HepG2 (cell line): ENCODE data around the gene ZNF519. TPM values are rescaled to one million over a fixed set of nuclear protein-coding genes. Genes with fewer than 3 reads are reported as not detected.
"Not testable (repeated sequence)": the region's sequence is repeated elsewhere in the genome, so short reads cannot be mapped to it uniquely, and the experiment has no call there.

Experiments used
- ATAC-seq: fragments of 200-7000 bp; cut with Tn5 transposase; 3 replicates; pipeline ENCODE4 v1.9.1; 2020; ENCODE audit warnings: mild to moderate bottlenecking, moderate library complexity
- BruUV-seq: library from RNA; stranded (reverse); fragments of 400-500 nt; replicated peaks from 2 replicates; lab custom pipeline; 2021; lab: Mats Ljungman, UMichigan
- CTCF ChIA-PET: fragments of 300-600 bp; formaldehyde crosslinking; extraction: SDS; loops from one replicate; lab custom pipeline; 2021; ENCODE audit warnings: low total read pairs, inconsistent platforms, low intra/inter-chr PET ratio; lab: Yijun Ruan, JAX
- POLR2A ChIA-PET: fragments of 350-600 bp; sonication (Branson Sonifier 250); formaldehyde crosslinking; loops from one replicate; lab custom pipeline; 2020; ENCODE audit warnings: antibody characterized with exemption, inconsistent platforms; lab: Yijun Ruan, JAX
- DNase-seq: peaks from one replicate; pipeline ENCODE4 v3.0.0-alpha.2; 2015; ENCODE audit warnings: low spot score
- FAIRE-seq: peaks from 3 replicates; lab custom pipeline; 2011; peaks lifted over from hg19 to GRCh38; lab: Jason Lieb, UNC
- H2AFZ ChIP-seq: one replicate; pipeline ENCODE4 v1.6.1; 2011; ENCODE audit warnings: low read length, inconsistent platforms
- H3K27ac ChIP-seq: fragments of 300-600 bp; 3 replicates; pipeline ENCODE4 v1.8.0; 2011; ENCODE audit warnings: mixed run types, mild to moderate bottlenecking, mixed read lengths, low read length, inconsistent platforms; ENCODE audit not compliant: insufficient read depth; ENCODE audit errors: extremely low read length
- H3K27me3 ChIP-seq, 2 experiments: fragments of 200-600 bp in 1 of 2; 2 replicates in 1 of 2; 3 replicates in 1 of 2; pipeline versions ENCODE4 v1.6.0 to v1.8.0; 2011; ENCODE audit warnings: low read length in 2 of 2, mild to moderate bottlenecking in 2 of 2, moderate library complexity in 2 of 2, inconsistent platforms in 1 of 2; ENCODE audit not compliant: insufficient read depth in 2 of 2, control insufficient read depth in 1 of 2
- H3K36me3 ChIP-seq, 2 experiments: fragments of 200-600 bp in 1 of 2; replicated peaks in 1 of 2; 2 replicates in 1 of 2; 3 replicates in 1 of 2; pipeline versions ENCODE4 v1.5.1 to v1.8.0; 2011; ENCODE audit warnings: low read length in 2 of 2, inconsistent platforms in 1 of 2; ENCODE audit not compliant: insufficient read depth in 2 of 2, control insufficient read depth in 1 of 2
- H3K4me1 ChIP-seq: 2 replicates; pipeline ENCODE4 v1.5.1; 2012; ENCODE audit warnings: low read length, inconsistent platforms; ENCODE audit not compliant: insufficient read depth
- H3K4me2 ChIP-seq: 2 replicates; pipeline ENCODE4 v1.6.0; 2011; ENCODE audit warnings: low read depth, low read length, inconsistent platforms
- H3K4me3 ChIP-seq, 3 experiments: fragments of 200-600 bp in 1 of 3; sonication (generic), shearing (Covaris generic) in 1 of 3; replicated peaks in 1 of 3; 2 replicates each; pipeline ENCODE4 v1.5.1; 2011 to 2016; ENCODE audit warnings: low read length in 3 of 3, inconsistent platforms in 2 of 3, low read depth in 2 of 3, mild to moderate bottlenecking in 2 of 3, control low read depth in 1 of 3, mixed read lengths in 1 of 3; ENCODE audit not compliant: insufficient read depth in 1 of 3
- H3K79me2 ChIP-seq: one replicate; pipeline ENCODE4 v1.6.1; 2011; ENCODE audit warnings: low read length, inconsistent platforms; ENCODE audit not compliant: insufficient read depth
- H3K9ac ChIP-seq: 2 replicates; pipeline ENCODE4 v1.6.0; 2011; ENCODE audit warnings: mild to moderate bottlenecking, low read depth, low read length, inconsistent platforms; ENCODE audit not compliant: insufficient read depth
- H3K9me3 ChIP-seq: 2 replicates; pipeline ENCODE4 v1.5.1; 2012; ENCODE audit warnings: mild to moderate bottlenecking, low read length
- H4K20me1 ChIP-seq: 2 replicates; pipeline ENCODE4 v1.6.0; 2011; ENCODE audit warnings: inconsistent platforms, mild to moderate bottlenecking, low read length, moderate library complexity; ENCODE audit not compliant: insufficient read depth
- HNRNPLL ChIP-seq: fragments of 200-400 bp; formaldehyde crosslinking; IDR thresholded peaks from 2 replicates; pipeline ENCODE4 v1.6.1; 2017; ENCODE audit warnings: mild to moderate bottlenecking, low read depth, low read length; ENCODE audit not compliant: poor library complexity, severe bottlenecking
- WGBS: methylation state at CpG from one replicate; pipeline ENCODE4 v1.1.6; 2017; ENCODE audit warnings: low lambda C conversion rate; 5-methylcytosine and 5-hydroxymethylcytosine counted together
- in situ Hi-C: cut with HindIII; loops from 2 replicates; pipeline ENCODE4 v1.10.0; 2017; ENCODE audit warnings: low pct_unique_long_range_greater_than_20kb; ENCODE audit not compliant: extremely low pct_ligation_motif_present
- intact Hi-C: fragments of 100-400 bp; cut with micrococcal nuclease; formaldehyde crosslinking; loops from one replicate; pipeline ENCODE4 v1.10.0; 2022; ENCODE audit not compliant: unreplicated experiment
- polyA plus RNA-seq, 8 experiments: library from polyadenylated mRNA; depleted of rRNA in 3 of 8; stranded (reverse) in 7 of 8; unstranded in 1 of 8; fragments of >200 nt; fragmentation: Illumina TruSeq in 4 of 8; extraction: Trizol in 4 of 8; gene quantifications; 2 replicates each; pipeline versions ENCODE4 v1.2.1 to v1.2.3, GENCODE V29; 2011 to 2016; ENCODE audit warnings: low read depth in 4 of 8, missing spikeins in 1 of 8, mixed read lengths in 1 of 8; ENCODE audit not compliant: insufficient read depth in 1 of 8
- total RNA-seq, 5 experiments: library from RNA; depleted of rRNA; stranded (reverse); fragments of >200 nt; fragmentation: Illumina TruSeq; extraction: Trizol; gene quantifications; 2 replicates each; pipeline ENCODE4 v1.2.3, GENCODE V29; 2016; ENCODE audit warnings: low read depth in 1 of 5
- TF ChIP-seq, protein P1 (sequence below): sonication (generic); formaldehyde crosslinking; IDR thresholded peaks from 2 replicates; pipeline ENCODE4 v1.5.1; 2020; ENCODE audit warnings: mild to moderate bottlenecking, missing genetic modification reagents, moderate library complexity

ZNF519 gene
- total and polyA plus RNA-seq, 2 of the 13 experiments (the other 11 are each of a cell fraction or from before 2014, with no cell fraction given), result 7.3 to 11.1 TPM

DNA sequence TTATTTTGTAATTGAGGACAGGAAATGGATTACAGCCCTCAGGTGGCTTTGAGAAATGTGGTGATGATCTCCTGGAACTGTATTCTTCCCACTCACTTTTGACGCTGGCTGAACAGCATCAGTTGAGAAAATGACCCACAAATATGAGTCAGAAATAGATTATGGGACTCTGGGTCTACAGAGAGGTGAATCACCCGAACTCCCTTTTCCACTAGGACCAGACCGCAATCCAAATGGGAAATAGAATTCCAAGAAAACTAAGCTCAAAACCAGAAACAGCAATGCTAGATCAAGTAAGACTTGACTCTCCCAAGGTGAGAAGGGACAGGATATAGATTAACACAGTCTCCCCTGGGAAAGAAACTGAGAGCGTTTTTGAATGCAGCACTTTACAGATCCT lies 5.7 kb upstream of the ZNF519 start:
- CTCF ChIA-PET, H3K9me3 ChIP-seq, H2AFZ ChIP-seq, H3K9ac ChIP-seq, H4K20me1 ChIP-seq, H3K27ac ChIP-seq, H3K79me2 ChIP-seq, in situ Hi-C loops, H3K4me2 ChIP-seq, H3K4me3 ChIP-seq, H3K36me3 ChIP-seq, intact Hi-C loops, H3K27me3 ChIP-seq, BruUV-seq, H3K4me1 ChIP-seq, ATAC-seq, POLR2A ChIA-PET, DNase-seq, FAIRE-seq: not testable (repeated sequence)
- 24% methylated on average over 4 of the region's 4 CpGs for WGBS

DNA sequence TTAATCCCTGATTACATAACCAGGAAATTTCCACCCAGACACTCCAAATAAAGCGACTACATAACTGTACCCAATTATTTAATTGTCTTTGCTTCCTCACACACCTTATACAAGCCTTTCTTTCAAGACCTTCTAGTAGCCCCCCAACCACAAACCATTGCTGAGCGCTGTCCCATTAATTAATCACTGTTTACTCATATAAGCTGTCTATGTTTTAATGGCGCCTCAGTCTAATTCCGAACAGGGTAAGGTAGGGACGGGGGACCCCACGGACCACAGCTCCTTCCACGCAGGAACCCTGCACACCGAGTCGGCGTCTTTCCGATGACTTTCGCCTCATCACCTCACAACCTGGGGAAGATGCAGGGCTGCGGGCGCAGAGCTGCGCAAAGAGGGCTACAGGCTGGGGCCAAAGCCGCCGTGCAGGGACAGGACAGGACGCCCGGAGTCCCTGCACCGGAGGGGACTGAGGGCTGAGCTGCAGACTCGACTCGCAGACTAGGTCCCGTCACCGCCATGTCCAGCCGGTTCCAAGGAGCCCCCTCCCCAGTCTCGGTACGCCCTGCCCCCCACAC lies 452 bp downstream of the ZNF519 start:
- BruUV-seq, result TSS peak; percentile 81
- POLR2A ChIA-PET, in situ Hi-C loops, H3K9me3 ChIP-seq, H3K27me3 ChIP-seq, H3K36me3 ChIP-seq, H2AFZ ChIP-seq, FAIRE-seq, intact Hi-C loops, DNase-seq, H4K20me1 ChIP-seq, CTCF ChIA-PET, H3K79me2 ChIP-seq: not testable (repeated sequence)
- H3K9ac ChIP-seq, result peak overlapping the region; percentile 65
- peak overlapping the region; percentile 49 for H3K27ac ChIP-seq
- peak overlapping the region; percentile 58 for H3K4me2 ChIP-seq
- peak overlapping the region; percentile 67 to 80 (median 79); a peak in 5 of 6 replicates for H3K4me3 ChIP-seq
- peak; percentile 64 for ATAC-seq
- under 1% methylated on average over 7 of the region's 27 CpGs for WGBS
- TF ChIP-seq HNRNPLL, result peak; percentile 42
- TF ChIP-seq, protein P1, sequence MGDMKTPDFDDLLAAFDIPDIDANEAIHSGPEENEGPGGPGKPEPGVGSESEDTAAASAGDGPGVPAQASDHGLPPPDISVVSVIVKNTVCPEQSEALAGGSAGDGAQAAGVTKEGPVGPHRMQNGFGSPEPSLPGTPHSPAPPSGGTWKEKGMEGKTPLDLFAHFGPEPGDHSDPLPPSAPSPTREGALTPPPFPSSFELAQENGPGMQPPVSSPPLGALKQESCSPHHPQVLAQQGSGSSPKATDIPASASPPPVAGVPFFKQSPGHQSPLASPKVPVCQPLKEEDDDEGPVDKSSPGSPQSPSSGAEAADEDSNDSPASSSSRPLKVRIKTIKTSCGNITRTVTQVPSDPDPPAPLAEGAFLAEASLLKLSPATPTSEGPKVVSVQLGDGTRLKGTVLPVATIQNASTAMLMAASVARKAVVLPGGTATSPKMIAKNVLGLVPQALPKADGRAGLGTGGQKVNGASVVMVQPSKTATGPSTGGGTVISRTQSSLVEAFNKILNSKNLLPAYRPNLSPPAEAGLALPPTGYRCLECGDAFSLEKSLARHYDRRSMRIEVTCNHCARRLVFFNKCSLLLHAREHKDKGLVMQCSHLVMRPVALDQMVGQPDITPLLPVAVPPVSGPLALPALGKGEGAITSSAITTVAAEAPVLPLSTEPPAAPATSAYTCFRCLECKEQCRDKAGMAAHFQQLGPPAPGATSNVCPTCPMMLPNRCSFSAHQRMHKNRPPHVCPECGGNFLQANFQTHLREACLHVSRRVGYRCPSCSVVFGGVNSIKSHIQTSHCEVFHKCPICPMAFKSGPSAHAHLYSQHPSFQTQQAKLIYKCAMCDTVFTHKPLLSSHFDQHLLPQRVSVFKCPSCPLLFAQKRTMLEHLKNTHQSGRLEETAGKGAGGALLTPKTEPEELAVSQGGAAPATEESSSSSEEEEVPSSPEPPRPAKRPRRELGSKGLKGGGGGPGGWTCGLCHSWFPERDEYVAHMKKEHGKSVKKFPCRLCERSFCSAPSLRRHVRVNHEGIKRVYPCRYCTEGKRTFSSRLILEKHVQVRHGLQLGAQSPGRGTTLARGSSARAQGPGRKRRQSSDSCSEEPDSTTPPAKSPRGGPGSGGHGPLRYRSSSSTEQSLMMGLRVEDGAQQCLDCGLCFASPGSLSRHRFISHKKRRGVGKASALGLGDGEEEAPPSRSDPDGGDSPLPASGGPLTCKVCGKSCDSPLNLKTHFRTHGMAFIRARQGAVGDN (CRISPR knock-in tag), result peak; percentile 36; the same call in 1 of the 2 replicates
- H3K4me1 ChIP-seq, result 0 out of 2 replicates have a peak, but pooled peaks cover 16% of the 10 kb centered on the region

DNA sequence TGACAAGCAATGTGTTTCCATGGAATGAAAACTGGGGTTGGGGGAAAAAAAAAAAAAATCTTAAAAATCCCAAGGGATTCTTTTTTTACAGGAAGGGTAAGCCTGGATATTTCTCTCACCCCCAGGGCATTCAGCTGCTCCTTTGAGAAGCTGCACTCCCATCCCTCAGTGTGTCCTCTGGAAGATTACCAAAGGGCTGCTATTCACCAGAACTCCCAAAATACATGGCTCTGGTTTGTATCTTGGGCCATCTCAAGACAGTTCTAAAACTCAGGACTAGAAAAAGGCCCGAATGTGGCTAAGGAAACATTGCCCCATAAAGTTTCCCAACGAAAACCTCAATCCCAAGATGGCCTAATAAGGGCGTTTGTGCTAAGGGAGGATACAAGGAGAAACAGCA lies 1.4 kb downstream of the ZNF519 start:
- H3K9ac ChIP-seq, DNase-seq, in situ Hi-C loops, H3K27ac ChIP-seq, H3K4me3 ChIP-seq, intact Hi-C loops, H3K9me3 ChIP-seq, FAIRE-seq, H2AFZ ChIP-seq, CTCF ChIA-PET, BruUV-seq, H3K27me3 ChIP-seq, H3K79me2 ChIP-seq, H4K20me1 ChIP-seq, H3K36me3 ChIP-seq, POLR2A ChIA-PET, ATAC-seq: not testable (repeated sequence)
- Histone ChIP-seq H3K4me1 (0 out of 2 replicates have a peak, but pooled peaks cover 16% of the 10 kb centered on the region), H3K4me2 (peak overlapping the region; percentile 58)
- 78% methylated on average over 2 of the region's 3 CpGs for WGBS
